Muscle of arm (tissue), 14 donors: Measurements from ENCODE around the gene SERPINC1. TPM values are rescaled to one million over a fixed set of nuclear protein-coding genes. Genes with fewer than 3 reads are reported as not detected.
"Not testable (repeated sequence)": the region's sequence is repeated elsewhere in the genome, so short reads cannot be mapped to it uniquely, and the experiment has no call there.

Experiments used
- DNase-seq: peaks from one replicate; pipeline ENCODE4 v3.0.0-alpha.2; 2013
- long read RNA-seq, 11 donors: transcript quantifications; one replicate each; lab custom pipeline, GENCODE V29; 2026
- polyA plus RNA-seq, 12 donors: library from polyadenylated mRNA; unstranded; fragments of 120-200 nt; gene quantifications; one replicate each; pipeline ENCODE4 v1.2.1, GENCODE V29; 2013; ENCODE audit not compliant: insufficient read length in 12 of 12

Gene SERPINC1
- polyA plus RNA-seq: 1 to 10 TPM in 1 of 12 donors, under 1 TPM in 6, not detected in 5; 0.36 to 5.6 (median 0.44) TPM
- long read RNA-seq, donor 1, partial matches to known transcripts: 0 of 1 reads
- long read RNA-seq, donor 1, other reads (novel, unspliced or antisense): 0 of 1 reads
- long read RNA-seq, donor 2: 0 reads
- long read RNA-seq, donor 3: 0 reads
- long read RNA-seq, donor 4: 0 reads
- long read RNA-seq, donor 5: 0 reads
- long read RNA-seq, donor 6: 0 reads
- long read RNA-seq, donor 7: 0 reads
- long read RNA-seq, donor 8: 0 reads
- long read RNA-seq, donor 9: 0 reads
- long read RNA-seq, donor 10: 0 reads
- long read RNA-seq, donor 11: 0 reads

DNA sequence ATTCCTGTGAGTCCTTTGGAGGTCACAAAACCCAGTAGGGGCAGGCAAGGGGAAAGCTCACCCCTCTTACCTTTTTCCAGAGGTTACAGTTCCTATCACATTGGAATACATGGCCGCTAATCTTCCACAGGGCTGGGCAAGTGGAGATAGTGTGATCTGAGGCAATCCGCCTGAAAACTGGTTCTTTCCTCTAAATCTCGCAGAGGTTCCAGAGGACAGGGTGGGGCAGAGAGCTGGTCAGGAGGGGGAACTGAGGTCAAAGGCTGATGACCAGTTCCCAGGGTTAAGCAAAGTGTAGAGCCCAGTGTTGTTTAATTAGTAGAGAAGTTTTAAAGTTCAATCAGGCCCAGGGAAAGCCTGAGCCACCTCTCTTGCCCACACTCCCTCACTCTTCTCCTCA lies at the start of gene SERPINC1:
TSS of gene SERPINC1 (minus strand) at position 179 of the 400 bp plus-strand sequence. CDS start at position 111, 68 bp downstream.
- DNase-seq: no peak

DNA sequence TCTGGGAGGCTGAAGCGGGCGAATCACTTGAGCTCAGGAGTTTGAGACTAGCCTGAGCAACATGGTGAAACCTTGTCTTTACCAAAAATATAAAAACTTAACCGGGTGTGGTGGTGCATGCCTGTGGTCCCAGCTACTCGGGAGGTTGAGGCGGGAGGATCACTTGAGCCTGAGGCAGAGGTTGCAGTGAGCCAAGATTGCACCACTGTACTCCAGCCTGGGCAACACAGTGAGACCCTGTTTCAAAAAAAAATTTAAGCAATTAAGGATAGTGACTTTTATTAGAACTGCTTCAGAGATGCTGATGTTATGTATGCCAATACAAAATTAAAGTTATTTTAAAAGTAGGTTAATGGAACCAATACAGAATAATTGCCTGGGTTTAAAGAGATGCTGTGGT lies 48.8 kb upstream of the SERPINC1 start:
- DNase-seq: not testable (repeated sequence)

GRCh38 chr1:173963477-173963876 lies 46.4 kb upstream of the SERPINC1 start:
- no peak for DNase-seq

- DNase-seq: no peak
Observed at GRCh38 chr1:173960625-173961024, 43.5 kb upstream of the SERPINC1 start.

DNA sequence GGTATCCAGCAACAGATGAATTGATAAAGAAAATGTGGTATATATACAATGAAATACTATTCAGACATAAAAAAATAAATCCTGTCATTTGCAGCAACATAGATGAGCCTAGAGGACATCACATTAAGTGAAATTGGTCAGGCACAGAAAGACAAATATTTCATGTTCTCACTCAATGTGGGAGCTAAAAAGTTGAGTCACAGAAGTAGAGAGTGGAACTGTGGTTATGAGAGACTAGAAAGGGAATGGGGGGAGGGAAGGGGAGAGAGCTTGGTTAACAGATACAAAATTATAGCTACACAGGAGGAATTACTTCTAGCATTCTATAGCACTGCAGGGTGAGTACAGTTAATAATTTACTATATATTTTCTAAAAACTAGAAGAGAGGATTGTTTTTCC lies 37.1 kb upstream of the SERPINC1 start:
- DNase-seq: no peak

GRCh38 chr1:173948594-173948993 lies 31.5 kb upstream of the SERPINC1 start:
- no peak for DNase-seq

- no peak for DNase-seq
Observed at GRCh38 chr1:173946380-173946921, 29.3 kb upstream of the SERPINC1 start.

DNA sequence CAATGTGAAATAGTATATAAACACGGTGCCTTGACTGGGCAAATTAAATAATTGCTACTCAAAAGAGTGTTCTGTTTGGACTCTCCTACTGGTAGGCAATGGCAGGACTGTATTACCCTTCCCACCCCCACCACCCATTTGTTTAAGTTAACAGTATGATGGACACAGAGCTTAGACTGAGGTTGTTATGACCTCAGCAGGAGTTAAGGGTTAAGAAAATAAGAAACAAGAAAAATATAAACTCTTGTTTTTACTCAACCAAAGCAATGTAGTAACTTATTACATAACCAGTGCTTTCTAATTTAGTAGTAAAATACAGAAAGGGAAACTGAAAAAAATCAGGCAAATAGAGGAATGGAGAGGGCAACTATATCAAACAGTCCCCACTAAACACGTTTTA lies 19.9 kb upstream of the SERPINC1 start:
- no peak for DNase-seq

DNA sequence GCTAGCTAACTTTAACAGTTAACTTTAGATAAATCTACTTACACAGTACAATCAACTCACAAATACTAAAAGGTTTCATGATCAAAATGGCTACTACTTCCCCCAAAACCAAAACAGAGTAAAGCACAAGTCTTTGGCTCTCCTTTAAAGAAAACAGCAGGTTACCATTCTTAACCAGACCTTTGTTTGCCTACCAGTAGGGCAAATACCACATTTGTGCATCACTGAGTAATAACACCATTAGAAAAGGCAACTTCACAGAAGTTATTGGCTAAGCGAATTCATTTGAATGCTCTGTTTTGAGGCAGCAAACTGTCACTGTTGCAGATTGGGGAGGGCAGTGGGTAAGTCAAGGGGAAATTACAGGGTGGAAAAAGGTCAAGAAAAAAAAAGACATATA lies 17.3 kb upstream of the SERPINC1 start:
- no peak for DNase-seq

GRCh38 chr1:173930541-173930940 lies 13.4 kb upstream of the SERPINC1 start:
- DNase-seq: not testable (repeated sequence)

DNA sequence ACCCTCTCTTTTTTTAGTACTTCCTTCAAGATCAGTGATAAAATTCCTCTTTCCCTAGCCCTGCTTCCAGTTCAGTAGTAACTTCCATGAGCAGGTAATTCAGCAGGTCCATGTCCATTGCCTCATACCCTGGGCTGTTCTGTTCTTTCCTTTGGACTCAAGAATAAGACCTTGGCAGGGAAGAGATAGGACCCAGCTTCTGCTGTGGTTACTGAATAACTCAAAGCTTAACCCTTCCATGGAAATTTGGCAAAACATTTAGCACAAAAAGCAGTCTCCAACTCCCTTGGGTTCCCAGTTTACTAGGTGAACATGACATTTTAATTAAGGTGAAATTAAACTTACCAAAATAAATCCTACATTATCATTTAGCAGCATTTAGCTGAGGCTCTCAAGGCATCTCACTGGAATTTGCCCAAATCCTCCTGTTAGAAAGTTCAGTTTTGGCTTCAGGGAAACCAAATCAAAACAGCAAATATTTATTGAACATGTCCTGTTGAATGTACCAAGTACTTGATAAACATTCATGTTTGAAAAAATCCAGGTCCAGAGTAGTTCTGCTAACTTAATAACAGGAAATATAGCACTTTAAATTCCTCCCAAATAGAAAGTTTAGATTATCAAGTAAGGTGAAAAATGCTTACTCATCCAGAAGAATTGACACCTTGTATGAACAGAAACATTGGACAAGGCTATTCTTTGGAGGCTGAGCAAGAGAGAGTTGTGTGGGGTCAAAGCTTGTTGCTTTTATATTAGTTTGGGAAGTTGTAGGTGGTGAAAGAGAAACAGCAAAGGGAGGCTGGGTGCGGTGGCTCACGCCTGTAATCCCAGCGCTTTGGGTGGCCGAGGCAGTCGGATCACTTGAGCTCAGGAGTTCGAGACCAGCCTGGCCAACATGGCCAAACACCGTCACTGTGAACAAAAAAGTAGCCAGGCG lies 8.4 kb upstream of the SERPINC1 start:
- DNase-seq: no peak

DNA sequence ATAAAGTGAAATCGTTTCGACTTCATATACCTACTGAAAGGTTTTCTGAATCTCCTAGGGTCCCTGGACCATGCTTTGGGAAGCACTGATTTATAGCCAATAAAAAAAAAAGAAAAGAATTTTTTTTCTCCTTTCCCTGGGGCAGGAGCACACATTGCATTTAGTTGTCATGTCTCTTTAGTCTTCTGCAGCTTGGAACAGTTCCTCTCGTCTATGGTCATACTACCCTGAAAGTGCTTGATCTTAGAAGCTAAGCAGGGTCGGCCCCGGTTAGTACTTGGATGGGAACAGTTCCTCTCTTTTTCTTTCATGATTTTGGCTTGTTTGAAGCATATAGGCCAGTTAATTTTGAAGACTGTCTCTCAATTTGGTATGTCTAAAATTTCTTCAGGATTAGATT lies 3.7 kb upstream of the SERPINC1 start:
- DNase-seq: no peak

GRCh38 chr1:173917635-173918493 lies 737 bp upstream of the SERPINC1 start:
- no peak for DNase-seq

GRCh38 chr1:173916667-173917066 lies 460 bp downstream of the SERPINC1 start:
- no peak for DNase-seq

GRCh38 chr1:173915596-173915995 lies 1.5 kb downstream of the SERPINC1 start:
- no peak for DNase-seq

DNA sequence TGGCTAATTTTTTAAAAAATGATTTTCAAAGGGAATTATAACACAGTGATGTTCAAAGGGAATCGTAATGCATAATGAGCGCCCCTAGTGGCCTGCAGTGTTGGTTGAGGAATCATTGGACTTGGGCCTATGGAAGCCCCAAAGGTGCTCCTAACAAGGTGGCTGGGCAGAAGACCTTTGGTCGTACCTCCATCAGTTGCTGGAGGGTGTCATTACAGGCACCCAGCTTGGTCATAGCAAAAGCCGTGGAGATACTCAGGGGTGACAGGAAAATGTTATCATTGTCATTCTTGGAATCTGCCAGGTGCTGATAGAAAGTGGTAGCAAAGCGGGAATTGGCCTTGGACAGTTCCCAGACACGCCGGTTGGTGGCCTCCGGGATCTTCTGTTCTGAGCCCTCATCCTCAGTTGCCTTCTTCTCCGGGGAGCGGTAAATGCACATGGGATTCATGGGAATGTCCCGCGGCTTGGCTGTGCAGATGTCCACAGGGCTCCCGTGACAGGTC lies 2.7 kb downstream of the SERPINC1 start:
- DNase-seq: no peak

- no peak for DNase-seq
Observed at GRCh38 chr1:173913111-173913510, 4.0 kb downstream of the SERPINC1 start.

DNA sequence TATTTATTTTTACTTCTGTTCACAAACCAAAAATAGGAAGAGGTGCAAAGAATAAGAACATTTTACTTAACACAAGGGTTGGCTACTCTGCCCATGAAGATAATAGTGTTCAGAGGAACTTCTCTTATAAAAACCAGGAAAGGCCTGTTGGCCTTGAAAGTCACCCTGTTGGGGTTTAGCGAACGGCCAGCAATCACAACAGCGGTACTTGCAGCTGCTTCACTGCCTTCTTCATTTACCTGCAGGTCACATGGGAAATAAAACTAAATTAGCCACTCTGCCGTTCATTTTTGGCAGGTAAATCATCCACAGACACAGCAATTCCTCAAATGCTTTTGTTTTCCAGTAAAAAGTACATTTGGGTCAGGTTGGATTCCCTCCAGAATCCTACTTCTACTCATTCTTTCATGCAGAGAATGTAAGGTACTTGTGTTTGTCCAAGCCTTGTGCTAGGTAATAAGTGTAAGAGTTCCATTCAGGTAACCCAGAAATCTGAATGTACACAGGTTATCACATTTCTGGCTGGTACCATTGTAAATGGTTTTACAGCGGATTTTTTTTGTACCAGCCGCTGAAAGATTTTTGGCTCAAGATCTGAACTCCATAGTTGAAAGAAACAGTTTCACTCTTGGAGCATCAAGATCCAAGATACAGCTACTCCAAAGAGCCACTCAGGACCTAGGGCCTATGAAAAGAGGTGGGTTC lies 13.1 kb downstream of the SERPINC1 start:
- no peak for DNase-seq

- no peak for DNase-seq
Observed at GRCh38 chr1:173900992-173901391, 16.1 kb downstream of the SERPINC1 start.

DNA sequence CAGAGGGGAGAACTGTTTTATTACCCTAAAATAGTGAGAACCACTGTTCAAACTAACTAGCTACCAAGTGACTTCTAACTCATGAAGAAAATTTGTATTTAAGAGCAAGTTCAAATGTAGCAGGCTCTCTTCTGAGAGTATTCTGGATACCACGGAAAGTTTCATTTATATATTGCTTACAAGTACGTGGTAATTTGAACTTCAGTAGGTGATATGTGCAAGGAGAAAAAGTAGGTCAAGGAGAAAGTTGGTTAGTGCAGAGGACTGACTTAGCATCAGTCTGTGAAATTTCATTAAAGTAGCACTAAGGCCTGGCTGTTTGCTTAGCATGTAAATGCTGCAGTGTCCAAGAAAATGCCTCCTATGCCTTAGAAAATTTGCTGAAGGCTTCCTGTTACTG lies 16.7 kb downstream of the SERPINC1 start:
- DNase-seq: no peak

- DNase-seq: no peak
Observed at GRCh38 chr1:173894189-173894588, 22.9 kb downstream of the SERPINC1 start.
